ENCODE data around the gene ERRFI1. TPM values are rescaled to one million over a fixed set of nuclear protein-coding genes. Genes with fewer than 3 reads are reported as not detected.
"Not testable (repeated sequence)": the region's sequence is repeated elsewhere in the genome, so short reads cannot be mapped to it uniquely, and the experiment has no call there.

ERRFI1 gene
- polyA plus RNA-seq, 3 donors = 17.7 to 23.5 (median 20.7) TPM

DNA sequence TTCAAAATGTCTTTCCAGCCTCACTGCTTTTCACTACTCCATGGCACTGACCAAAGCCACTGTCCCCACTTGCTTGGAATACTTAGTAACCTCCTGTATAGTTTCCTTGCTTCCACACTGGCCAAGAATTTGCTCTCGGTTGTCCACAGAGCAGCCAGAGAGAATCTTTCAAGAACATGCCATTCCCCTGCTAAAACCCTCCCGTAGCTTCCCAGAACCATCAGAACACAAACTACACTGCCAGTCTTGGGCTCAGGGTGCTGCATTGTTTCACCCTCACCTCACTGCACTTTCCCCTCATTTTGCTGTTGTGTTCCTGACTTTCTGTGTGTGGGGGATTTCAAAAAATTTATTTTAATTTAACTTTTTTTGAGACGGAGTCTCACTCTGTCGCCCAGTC, 25.5 kb upstream of the ERRFI1 start:
- DNase-seq (ENCODE audit: extremely low read depth in 1 of 11, low read depth in 9 of 11, low spot score in 4 of 11) = no peak

DNA sequence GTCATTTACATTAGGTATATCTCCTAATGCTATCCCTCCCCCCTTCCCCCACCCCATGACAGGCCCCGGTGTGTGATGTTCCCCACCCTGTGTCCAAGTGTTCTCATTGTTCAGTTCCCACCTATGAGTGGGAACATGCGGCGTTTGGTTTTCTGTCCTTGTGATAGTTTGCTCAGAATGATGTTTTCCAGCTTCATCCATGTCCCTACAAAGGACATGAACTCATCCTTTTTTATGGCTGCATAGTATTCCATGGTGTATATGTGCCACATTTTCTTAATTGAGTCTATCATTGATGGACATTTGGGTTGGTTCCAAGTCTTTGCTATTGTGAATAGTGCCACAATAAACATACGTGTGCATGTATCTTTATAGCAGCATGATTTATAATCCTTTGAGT, 23.1 kb upstream of the ERRFI1 start:
- not testable (repeated sequence) for DNase-seq (ENCODE audit: extremely low read depth in 1 of 11, low read depth in 9 of 11, low spot score in 4 of 11)

DNA sequence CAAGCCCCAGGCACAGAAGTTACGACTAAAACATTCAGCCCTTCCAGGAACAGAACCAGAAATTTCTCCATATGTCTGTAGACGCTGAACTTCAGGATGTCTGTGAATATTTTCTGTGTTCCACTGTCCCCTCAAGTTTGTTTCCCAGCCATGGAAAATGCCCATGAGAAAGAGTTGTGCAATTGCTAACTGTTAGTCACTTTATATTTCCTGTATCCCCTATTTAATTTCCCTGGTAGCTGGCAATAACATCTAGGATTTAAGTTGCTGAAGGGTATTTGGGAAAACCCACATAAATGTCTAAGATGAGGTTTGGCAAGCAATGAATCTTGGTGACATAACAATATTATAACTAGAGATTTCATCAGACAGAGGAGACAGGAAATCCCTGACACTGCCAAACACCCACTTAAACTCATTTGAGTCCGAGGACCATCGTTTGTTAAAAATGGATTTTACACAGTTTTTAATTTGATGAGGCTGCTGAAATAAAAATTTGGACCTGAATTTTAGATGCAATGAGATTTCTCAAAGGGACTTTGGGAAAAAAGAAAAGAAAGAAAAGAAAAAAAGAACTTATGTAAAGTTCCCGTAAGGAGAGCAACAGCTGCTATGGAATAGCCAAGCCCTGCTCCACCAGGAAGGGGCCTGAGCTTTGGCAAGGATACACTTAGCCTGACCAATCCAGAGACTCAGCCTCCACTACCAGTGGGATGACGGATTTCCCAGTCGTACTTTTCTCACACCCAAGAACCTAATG, 21.8 kb upstream of the ERRFI1 start:
- no peak for DNase-seq (ENCODE audit: extremely low read depth in 1 of 11, low read depth in 9 of 11, low spot score in 4 of 11)

DNA sequence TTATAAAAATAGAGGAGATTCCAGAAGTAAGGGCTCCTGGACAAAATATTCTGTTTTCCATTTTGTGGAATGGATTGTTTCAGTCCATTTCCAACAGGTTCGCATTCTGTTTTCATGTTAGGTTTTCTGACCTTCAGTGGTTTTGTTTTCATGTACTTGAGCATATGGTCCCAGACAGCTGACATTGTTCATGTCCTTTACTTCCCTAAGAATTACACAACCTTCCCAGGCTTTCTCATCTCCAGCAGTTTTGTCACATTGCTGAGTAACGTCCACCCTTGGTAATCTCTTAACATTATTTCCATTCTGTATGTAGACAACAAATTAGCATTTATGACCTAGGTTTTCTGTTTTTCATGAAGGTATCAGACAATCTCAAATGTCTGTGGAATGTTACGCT, 21.0 kb upstream of the ERRFI1 start:
- DNase-seq (ENCODE audit: extremely low read depth in 1 of 11, low read depth in 9 of 11, low spot score in 4 of 11) = no peak

DNA sequence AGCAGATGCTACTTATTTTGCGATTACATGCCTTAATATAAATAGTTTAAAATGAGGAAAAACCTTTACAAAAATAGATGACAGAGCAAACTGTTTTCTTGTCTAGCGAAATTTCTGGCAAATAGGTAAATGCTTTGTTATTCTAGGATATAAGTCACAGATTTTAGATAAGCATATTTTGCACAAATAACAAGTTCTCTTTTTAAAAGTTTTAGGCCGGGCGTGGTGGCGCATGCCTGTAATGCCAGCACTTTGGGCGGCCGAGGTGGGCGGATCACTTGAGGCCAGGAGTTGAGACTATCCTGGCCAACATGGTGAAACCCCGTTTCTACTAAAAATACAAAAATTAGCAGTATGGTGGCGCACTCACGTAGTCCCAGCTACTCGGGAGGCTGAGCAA, 20.3 kb upstream of the ERRFI1 start:
- DNase-seq (ENCODE audit: extremely low read depth in 1 of 11, low read depth in 9 of 11, low spot score in 4 of 11) = no peak

DNA sequence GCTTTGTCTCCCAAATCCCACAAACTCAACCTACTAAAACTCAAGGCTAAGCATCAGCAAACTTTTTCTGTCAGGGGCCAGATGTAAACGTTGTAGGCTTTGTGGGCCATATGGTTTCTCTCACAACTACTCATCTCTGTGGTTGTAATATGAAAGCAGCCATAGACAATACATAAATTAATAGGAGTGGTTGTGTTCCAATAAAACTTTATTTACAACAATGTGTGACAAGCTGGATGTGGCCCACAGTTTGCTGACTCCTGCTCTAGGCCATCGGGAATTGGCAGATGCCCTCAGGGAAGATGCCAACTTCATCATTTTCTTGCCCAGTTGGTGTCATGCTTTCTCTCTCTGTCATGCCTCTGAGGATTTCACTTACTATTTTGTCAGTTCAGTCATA, 17.5 kb upstream of the ERRFI1 start:
- no peak for DNase-seq (ENCODE audit: extremely low read depth in 1 of 11, low read depth in 9 of 11, low spot score in 4 of 11)

DNA sequence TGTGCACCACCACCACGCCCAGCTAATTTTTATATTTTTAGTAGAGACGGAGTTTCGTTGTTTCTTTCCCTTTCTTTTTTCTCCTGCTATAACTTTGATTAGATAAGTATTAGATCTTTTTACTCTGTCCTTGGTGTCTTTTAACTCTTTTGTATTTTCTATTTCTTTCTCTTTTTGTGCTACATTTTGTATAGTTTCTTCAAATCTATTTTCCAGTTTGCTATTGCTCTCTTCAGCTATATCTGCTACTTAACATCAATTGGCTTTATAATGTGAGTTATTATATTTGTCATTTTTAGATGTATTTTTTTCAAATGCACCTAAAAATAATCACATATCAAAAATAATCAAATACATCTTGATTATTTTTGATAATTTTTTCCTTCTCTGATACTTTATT, 16.0 kb upstream of the ERRFI1 start:
- DNase-seq (ENCODE audit: extremely low read depth in 1 of 11, low read depth in 9 of 11, low spot score in 4 of 11) = no peak

DNA sequence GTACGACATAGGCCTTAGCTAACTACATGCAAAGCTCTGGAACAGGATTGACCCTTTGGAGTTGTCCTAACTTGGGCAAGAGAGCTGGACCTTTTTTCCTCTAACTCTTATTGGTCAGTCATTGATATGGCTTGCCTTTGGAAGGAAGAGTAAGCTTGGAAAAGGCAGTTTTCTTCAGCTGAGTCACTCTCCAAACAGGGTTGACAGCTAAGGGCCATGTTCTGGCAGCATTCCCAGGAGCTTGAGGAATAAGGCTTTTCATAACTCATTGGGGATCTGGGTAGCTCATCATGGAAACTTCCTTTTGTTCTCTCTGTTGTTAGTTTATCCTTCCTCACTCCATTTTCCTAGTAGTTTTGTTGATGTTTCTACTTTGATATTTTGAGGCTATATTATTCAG, 14.5 kb upstream of the ERRFI1 start:
- DNase-seq (ENCODE audit: extremely low read depth in 1 of 11, low read depth in 9 of 11, low spot score in 4 of 11) = no peak

DNA sequence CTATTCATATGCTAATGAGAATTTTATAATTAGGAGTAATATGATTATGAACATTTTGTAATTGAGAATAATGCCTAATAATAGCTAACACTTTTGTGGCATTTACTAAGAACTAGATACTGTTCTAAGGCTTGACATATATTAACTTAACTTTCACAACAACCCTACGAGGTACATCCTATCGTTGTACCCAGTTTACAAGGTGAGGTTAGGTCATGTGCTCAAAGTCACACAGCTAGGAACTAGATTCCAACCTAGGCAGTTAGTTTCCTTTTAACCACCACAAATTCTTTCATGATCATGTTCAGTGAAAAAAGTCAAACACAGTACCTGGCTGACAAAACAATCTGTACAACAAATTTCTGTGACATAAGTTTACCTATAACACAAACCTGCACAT, 13.0 kb upstream of the ERRFI1 start:
- DNase-seq (ENCODE audit: extremely low read depth in 1 of 11, low read depth in 9 of 11, low spot score in 4 of 11) = no peak

DNA sequence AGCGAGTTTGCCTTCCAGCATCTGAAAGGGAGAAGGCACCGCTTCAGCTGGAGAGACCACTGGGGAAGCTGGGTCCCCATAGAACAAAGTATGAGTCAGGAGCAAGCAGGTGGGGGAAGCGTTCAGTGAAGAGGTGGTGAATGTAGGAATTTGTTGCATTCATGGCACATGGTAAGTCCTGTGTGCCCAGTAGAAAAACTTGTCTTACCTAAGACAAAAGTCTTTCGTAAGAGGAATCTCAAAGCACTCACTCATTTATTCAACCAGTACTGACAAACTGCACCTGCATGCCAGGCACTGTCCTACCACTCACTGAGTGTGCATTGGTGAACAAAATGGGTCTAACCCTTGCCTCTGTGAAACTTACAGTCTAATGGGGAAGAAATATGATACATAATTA, 9.2 kb upstream of the ERRFI1 start:
- DNase-seq (ENCODE audit: extremely low read depth in 1 of 11, low read depth in 9 of 11, low spot score in 4 of 11) = no peak

DNA sequence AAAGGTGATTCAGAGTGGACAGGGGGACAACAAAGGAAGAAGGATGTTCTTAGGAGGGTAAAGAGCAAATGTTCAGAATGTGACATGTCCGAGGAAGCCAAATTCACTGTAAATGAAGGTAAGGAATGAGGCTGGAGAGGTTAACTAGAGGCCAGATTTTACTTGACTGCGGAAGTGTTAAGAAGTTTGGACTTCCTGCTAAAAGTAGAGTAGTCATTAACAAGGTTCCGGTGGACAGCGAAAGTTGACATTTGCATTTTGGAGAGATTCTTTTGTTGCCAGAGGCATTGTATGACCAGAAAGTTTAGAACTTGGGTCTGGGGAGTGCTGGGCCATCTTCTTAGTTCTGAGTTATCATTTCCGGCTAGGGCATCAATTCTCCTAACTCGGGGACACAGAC, 7.2 kb upstream of the ERRFI1 start:
- DNase-seq (ENCODE audit: extremely low read depth in 1 of 11, low read depth in 9 of 11, low spot score in 4 of 11) = no peak

DNA sequence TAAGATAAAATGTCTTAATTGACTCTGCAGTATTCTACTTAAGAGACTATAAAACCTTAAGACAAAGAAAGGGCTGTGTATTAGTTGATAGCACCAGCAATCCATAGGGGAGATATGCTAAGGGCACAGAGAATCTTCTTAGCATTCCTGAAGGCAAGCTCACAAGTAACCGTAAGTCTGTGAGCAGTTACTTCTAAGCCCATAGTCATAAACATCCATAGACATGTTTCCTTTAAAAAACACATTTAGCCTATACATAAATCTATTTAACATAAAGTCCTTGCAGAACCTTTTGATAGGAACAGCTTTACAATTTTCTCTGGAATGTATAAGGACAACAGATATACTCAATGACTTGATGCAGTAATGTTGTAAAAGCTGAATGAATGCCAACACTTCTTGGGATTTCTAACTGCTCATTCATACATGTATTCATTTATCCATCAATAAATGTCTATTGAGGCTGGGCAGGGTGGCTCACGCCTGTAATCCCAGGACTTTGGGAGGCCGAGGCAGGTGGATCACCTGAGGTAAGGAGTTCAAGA, 6.3 kb upstream of the ERRFI1 start:
- no peak for DNase-seq (ENCODE audit: extremely low read depth in 1 of 11, low read depth in 9 of 11, low spot score in 4 of 11)

DNA sequence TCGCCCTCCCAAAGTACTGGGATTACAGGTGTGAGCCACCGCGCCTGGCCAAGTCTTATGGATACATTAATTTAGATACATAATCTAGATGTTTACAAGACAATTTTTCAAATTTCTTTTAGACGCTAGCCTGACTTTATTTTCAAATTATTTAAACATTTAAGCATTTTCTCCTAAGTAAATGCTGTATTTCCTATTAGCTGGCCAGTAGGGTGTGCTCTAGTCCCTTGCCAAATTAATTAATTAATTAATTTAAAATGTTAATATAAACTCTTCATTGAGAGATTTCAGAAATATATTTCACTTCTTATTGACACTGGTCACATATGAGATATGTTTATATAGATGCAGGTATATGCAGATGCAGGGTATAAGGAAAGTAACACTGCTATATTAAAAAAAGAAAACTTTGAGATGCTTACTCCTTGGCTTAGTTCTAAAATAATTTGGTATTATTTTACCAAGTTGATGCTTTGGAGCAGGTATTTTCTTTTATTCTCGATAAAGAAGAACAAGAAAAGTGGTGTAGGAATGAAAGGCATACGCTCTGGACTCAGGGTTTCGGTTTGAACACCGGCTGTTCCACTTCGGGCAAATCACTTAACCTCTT, 5.2 kb upstream of the ERRFI1 start:
- DNase-seq (ENCODE audit: extremely low read depth in 1 of 11, low read depth in 9 of 11, low spot score in 4 of 11) = no peak

DNA sequence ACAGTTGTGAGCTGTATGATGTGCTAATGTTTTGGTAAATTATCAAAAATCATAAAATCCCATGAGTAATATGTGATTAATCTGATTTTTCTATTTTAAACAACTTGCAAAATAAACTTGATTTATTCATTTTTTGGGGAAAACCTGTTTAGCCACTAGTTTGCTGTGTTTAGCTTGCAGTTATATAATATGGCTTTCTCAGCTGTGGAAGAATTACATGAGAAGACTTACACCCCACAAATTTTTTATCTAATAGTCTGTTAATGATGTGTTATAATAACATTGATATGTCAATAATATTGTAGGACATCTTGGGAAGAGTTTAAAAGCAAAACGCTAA, 2.4 kb upstream of the ERRFI1 start:
- DNase-seq (ENCODE audit: extremely low read depth in 1 of 11, low read depth in 9 of 11, low spot score in 4 of 11) = no peak

DNA sequence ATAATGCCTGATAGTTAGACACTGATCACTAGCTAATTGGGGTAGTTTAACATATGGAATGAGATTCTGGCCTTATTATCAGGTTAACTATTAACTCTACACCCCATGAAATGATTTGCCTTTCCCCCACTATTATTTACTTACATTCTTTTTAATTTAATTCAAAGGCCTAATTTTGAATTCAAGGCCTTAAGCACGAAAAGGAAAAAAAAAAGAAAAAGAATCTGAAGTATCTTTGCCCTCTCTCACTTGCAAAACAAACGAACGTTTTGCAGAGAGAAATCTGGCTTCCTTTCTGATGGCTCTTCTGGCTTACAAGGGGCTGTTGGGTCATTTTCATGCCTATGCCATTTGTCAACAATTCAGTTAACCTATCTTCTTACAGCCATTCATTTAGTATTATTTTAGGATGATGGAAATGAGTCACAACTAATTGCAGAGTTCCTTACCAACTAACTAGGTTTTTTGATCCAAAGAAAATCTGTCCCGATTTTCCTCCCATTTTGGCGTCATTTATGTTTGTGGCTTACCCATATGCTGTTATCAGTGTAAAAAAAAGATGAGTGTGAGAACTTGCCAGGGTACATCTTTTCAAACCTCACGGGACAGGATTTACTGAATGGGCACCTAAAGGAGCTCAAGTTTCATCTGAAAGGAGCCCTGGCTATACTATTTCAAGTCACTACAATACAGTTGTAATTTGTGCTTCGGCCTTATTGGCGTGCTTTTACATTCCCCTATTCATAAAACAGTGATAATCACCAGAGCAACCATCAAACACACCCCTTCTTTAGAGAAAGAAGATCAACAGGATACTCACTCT, 1.9 kb upstream of the ERRFI1 start:
- DNase-seq (ENCODE audit: extremely low read depth in 1 of 11, low read depth in 9 of 11, low spot score in 4 of 11) = no peak

DNA sequence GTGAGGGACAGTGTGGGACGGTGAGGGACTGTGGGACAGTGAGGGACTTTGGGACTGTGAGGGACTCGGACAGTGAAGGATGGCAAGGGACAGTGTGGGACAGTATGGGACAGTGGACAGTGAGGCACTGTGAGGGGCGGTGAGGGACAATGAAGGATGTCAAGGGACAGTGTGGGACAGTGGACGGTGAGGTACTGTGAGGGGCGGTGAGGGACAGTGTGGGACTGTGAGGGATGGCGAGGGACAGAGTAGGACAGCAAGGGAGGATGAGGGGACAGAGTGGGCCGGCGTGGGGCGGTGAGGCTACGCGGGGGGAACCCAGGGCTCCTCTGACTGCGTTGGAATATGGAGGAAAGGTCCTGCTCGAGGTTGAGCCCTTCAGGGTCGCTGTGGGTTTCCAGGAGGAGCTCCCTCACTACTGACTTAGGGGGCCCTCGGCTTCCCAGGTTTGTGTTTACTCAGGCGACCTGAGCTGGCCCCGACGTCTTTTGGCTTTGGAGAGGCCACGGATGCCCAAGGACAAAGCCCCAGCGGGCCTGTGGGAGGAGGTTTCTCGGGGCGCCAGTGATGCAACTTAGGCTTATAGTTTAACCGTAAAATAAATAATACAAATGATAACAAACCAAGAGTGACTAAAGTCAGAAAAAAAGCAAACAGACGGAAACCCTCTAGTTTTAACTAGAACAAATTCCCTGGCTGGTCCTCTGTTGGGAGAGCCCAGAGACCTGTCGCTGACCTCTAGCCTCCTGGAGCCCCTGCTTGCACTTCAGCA, 1.1 kb upstream of the ERRFI1 start:
- no peak for DNase-seq (ENCODE audit: extremely low read depth in 1 of 11, low read depth in 9 of 11, low spot score in 4 of 11)

DNA sequence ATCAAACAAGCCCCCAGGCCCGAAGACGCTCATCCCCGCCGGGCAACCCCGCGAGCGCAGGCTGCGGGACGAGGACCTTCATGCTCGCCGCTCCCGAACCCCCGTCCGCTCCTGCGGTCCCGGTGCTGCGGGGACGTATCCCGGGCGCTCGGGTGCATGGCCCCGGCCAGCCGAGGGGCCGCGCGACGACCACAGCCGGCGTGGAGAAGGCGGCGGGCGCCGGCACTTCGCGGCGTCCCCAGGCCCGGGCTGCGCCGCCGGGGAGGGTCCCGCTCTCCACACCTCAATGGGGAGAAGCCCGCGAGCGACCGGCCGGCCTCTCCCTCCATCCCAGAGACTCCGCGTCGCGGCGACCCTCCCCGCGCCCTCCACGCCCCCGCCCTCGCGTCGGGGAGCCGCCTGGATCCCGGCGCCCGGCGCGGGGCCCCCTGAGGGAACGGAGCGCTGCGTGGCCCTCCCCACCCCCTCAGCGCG, 401 bp downstream of the ERRFI1 start:
- no peak for DNase-seq (ENCODE audit: extremely low read depth in 1 of 11, low read depth in 9 of 11, low spot score in 4 of 11)

DNA sequence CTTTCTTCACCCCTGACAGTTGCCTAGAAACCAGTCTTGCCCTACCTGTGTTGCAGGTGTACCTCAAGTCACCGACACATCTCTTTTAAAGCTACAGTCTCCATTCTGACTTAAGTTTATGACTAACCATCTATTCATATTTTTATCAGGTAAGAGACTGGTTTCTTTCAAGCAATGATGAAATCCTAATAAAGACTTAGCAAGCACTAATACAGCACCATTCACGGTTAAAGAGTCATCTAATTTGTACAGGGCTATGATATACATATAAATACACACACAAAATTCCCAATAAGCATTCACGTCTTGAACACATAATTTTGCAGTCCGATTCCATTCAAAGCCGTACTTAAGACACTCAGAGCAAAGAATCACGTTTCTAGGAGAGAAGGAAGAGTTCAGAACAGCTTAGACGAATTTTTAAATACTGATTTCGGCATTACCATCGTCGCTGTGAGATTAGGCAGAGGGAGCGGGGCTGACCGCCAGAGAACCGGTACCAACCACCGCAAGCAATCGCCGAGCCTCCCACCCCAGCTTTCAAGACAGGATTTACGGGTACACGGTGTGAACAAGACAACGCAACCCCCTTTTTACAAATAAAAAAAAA, 943 bp downstream of the ERRFI1 start:
- no peak for DNase-seq (ENCODE audit: extremely low read depth in 1 of 11, low read depth in 9 of 11, low spot score in 4 of 11)

DNA sequence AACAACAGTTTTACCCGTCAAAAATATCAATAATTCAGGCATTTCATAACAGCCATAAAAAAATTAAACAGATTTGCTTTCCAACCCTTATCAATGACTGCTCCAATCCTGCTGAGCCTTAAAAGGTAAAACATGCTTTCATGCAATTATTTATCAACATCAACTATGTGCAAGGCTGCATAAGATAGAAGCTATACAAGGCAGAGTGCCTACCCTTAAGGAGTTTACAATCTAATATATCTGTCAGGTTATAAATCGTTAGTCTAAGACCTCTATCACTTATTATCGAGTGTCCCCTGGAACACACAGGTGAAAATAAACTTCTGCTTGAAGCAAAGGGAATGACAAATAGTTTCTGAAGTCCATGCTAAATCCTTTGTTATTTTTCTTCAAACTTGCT, 1.8 kb downstream of the ERRFI1 start:
- DNase-seq (ENCODE audit: extremely low read depth in 1 of 11, low read depth in 9 of 11, low spot score in 4 of 11) = no peak

All from renal cortex interstitium (tissue), 11 donors.